Mesothelial cell of epicardium (in vitro differentiated cells): Measurements from ENCODE around the gene C19orf33. TPM values are rescaled to one million over a fixed set of nuclear protein-coding genes. Genes with fewer than 3 reads are reported as not detected.

Source experiments
- DNase-seq, 2 experiments: peaks; one replicate each; pipeline ENCODE4 v3.0.0; 2021; ENCODE audit warnings: low spot score in 2 of 2; ENCODE audit not compliant: unreplicated experiment in 2 of 2
- H3K27ac Mint-ChIP-seq: 2 replicates; pipeline ENCODE4 v1.8.0; 2021; ENCODE audit warnings: mixed read lengths
- H3K27me3 Mint-ChIP-seq: 2 replicates; pipeline ENCODE4 v1.8.0; 2021; ENCODE audit warnings: low read depth, mixed read lengths
- H3K36me3 Mint-ChIP-seq: 2 replicates; pipeline ENCODE4 v1.8.0; 2021; ENCODE audit warnings: mixed read lengths
- H3K4me1 Mint-ChIP-seq: 2 replicates; pipeline ENCODE4 v1.8.0; 2021; ENCODE audit warnings: mixed read lengths
- H3K4me3 Mint-ChIP-seq: 2 replicates; pipeline ENCODE4 v1.8.0; 2021; ENCODE audit warnings: mild to moderate bottlenecking, moderate library complexity, mixed read lengths
- H3K9me3 Mint-ChIP-seq: 2 replicates; pipeline ENCODE4 v1.8.0; 2021; ENCODE audit warnings: mixed read lengths
- CTCF ChIP-seq: fragments of 200-600 bp; sonication (generic); IDR thresholded peaks from one replicate; pipeline ENCODE4 v1.5.0; 2021; ENCODE audit warnings: antibody characterized with exemption; ENCODE audit not compliant: unreplicated experiment
- total RNA-seq: library from RNA; stranded (reverse); gene quantifications from 3 replicates; pipeline ENCODE4 v1.2.1, GENCODE V29; 2021

The C19orf33 gene
- total RNA-seq, 1 donor from 2014 or later = 4.6 TPM

- Mint-ChIP-seq H3K4me3 (peak within 1 kb of the TSS; percentile 92), H3K27me3 (peaks cover 2% of the 10 kb centered on the region), H3K27ac (peak within 1 kb of the TSS; percentile 93), H3K36me3 (no peaks in the 10 kb centered on the region), H3K4me1 (peaks cover 47% of the 10 kb centered on the region), H3K9me3 (no peaks in the 10 kb centered on the region)
- peak; percentile 83 to 89 for DNase-seq
- no peak for TF ChIP-seq CTCF
These were observed 39.4 kb upstream of the C19orf33 start, which contains the start of gene SPINT2 for GRCh38 chr19:38264486-38265212. Gene SPINT2 (plus strand): TSS chr19:38264573. CDS start chr19:38264893, 320 bp downstream.

- Mint-ChIP-seq H3K27ac (peak overlapping the region; percentile 93), H3K27me3 (peaks cover 2% of the 10 kb centered on the region), H3K4me3 (peak overlapping the region; percentile 92)
These were observed 38.7 kb upstream of the C19orf33 start for GRCh38 chr19:38265213-38265861.

GRCh38 chr19:38265921-38266429, 38.1 kb upstream of the C19orf33 start:
- H3K27me3 Mint-ChIP-seq = peaks cover 2% of the 10 kb centered on the region
- H3K36me3 Mint-ChIP-seq = no peaks in the 10 kb centered on the region
- H3K4me3 Mint-ChIP-seq = peak overlapping the region; percentile 92
- H3K4me1 Mint-ChIP-seq = peaks cover 53% of the 10 kb centered on the region
- H3K9me3 Mint-ChIP-seq = no peaks in the 10 kb centered on the region
- peak overlapping the region; percentile 93 for H3K27ac Mint-ChIP-seq
- TF ChIP-seq CTCF = no peak
- DNase-seq = no peak

More at GRCh38 chr19:38265213-38265861, 38.7 kb upstream of the C19orf33 start:
- TF ChIP-seq CTCF = no peak
- peaks cover 52% of the 10 kb centered on the region for H3K4me1 Mint-ChIP-seq
- H3K36me3 Mint-ChIP-seq = no peaks in the 10 kb centered on the region
- DNase-seq = no peak
- H3K9me3 Mint-ChIP-seq = no peaks in the 10 kb centered on the region

DNA sequence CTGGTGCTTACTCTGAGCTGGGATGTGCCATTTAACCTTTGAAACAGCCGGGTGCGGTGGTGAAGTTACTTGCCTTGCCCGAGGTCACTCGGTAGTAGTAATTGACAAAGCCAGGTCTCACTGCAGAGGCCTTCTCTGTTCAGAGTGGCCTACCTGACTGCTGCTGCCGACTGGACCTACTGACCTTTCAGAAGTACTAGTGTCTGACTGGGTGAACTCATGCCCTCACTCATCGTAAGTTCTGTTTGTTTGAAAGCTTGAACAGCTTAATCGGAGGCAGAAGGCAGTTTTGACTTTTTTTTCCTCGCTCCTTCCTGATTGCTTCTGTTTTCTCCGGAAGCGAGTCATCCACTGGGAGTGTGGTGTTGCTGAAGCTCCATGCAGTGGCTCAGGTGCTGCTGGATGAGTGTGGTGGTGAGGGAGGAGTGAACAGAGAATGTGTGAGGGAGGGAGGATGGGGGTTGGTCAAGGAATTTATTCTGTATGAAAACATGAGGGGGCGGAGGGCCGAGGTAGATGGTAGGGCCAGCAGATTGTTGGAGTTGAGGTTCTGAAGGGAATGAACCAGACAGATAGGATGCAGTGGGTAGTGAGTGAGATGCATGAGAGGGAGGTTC, 37.0 kb upstream of the C19orf33 start:
- no peak for TF ChIP-seq CTCF
- peak overlapping the region; percentile 92 for H3K4me3 Mint-ChIP-seq
- DNase-seq = no peak
- peaks cover 53% of the 10 kb centered on the region for H3K4me1 Mint-ChIP-seq
- H3K27ac Mint-ChIP-seq = peak overlapping the region; percentile 93
- peaks cover 2% of the 10 kb centered on the region for H3K27me3 Mint-ChIP-seq
- H3K9me3 Mint-ChIP-seq = no peaks in the 10 kb centered on the region
- no peaks in the 10 kb centered on the region for H3K36me3 Mint-ChIP-seq

DNA sequence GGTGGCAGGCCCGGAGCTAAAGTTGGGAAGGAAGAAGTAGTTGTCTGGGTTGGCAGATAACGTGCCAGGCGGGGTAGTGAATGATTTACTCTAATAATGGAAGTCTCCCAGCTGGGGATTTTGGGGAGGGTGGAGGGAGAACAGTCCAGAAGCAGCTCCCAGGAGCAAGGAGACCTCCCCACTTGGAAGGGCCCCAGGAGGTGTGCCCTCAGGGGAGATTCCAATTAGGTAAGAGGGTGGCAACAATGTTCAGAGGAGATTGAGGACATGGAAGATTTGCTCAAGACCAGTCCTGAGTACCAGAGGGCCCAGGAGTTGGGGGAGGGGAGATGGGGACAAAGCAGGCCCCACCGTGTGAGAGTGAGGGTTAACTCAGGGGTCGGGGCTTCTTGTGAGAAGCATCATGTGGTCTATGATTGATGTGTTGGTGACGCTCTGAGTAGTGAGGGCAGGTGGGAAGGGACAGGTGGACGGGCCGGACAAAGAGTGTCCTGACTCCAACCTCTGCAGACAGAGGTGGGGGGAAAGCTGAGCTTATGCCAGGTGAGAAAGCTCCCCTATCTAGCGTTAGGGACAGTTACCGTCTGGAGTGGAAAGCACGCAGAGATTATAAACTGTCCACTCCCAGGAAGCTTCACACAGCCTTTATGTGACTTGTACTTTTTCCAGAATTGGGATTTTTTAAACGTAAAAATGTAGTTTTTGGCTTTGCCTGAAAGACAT, 36.1 kb upstream of the C19orf33 start:
- no peak for DNase-seq
- peak overlapping the region; percentile 93 for H3K27ac Mint-ChIP-seq
- peaks cover 56% of the 10 kb centered on the region for H3K4me1 Mint-ChIP-seq
- peaks cover 2% of the 10 kb centered on the region for H3K27me3 Mint-ChIP-seq
- H3K9me3 Mint-ChIP-seq = no peaks in the 10 kb centered on the region
- no peaks in the 10 kb centered on the region for H3K36me3 Mint-ChIP-seq
- H3K4me3 Mint-ChIP-seq = peak overlapping the region; percentile 92
- no peak for TF ChIP-seq CTCF
